ENCODE data around the gene SLC16A4.

GRCh38 chr1:110350360-110350759, 40.5 kb downstream of the SLC16A4 start:
- TF ChIP-seq POLR2A (IDR thresholded peaks at IDR 0.05), result no peak
- TF ChIP-seq POLR2AphosphoS5 (IDR thresholded peaks at IDR 0.05), result no peak
- no peak for TF ChIP-seq CTCF (IDR thresholded peaks at IDR 0.05)

All from stomach (tissue), 4 donors.